ENCODE measurements around the gene MAP2K6.

MAP2K6 gene

DNA sequence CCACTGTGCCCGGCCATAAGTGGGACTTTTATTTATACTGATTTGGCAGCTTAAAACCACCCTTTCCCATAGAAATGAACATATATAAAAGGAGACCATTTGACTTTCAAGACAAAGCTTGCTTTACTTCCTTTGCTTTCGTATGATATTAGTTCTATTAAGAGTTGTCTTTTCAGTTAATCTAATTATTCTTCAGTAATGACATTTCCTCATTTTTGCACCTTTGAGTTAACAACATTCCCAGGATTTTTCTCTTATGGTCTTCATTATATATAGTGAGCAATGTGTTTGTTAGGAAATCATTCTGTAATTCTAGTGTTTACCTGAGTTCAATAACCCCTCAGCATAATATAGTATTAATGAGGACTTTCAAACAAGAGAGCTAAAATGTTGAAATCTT lies 173.8 kb downstream of the MAP2K6 start:
- no peak for DNase-seq

DNA sequence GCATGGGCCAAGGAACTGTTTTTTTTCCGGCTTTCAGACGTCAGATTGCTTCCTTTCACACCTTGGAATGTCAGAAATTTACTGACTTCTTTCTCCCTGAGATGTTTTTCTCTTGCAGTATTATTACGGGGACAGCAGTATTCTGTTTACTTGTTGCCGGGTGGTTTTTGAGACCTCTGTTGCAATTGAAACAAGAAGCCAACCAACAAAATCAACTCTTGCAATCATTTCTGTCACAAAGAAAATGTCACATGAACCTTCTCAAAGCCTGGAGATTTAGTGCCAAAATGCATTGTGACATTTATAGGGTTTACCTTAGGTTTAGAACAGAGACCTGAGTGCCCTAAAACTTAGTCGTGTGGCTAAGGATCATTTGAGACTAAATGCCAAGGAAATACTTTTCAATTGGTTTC lies 174.3 kb downstream of the MAP2K6 start:
- no peak for DNase-seq

GRCh38 chr17:69590671-69591070 lies 176.2 kb downstream of the MAP2K6 start:
- no peak for DNase-seq

DNA sequence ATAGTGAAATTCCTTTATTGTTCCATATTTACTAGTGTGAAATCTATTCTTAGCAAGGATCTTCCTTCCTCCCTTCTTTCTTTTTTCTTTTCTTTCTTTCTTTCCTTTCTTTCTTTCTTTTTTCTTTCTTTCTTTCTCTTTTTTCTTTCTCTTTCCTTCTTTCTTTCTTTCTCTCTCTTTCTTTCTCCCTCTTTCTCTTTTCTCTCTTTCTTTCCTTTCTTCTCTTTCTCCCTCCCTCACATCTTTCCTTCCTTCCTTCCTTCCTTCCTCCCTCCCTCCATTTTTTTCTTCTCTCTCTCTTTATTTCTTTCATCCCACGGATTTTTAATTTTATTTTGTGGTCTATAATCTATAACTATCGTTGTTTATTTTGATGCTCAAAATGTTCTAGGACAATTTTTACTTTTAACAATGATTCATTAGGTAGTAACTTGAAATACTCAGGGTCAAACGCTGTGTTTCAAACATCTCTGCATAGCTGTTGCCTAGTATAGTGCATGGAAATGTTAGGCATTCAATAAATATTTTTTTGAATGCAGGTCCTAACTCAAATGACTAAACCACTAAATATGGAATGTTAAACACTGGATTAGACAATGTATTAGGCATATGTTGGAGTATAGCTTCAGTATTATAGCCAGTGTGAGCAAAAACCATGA lies 178.3 kb downstream of the MAP2K6 start:
- DNase-seq: no peak

DNA sequence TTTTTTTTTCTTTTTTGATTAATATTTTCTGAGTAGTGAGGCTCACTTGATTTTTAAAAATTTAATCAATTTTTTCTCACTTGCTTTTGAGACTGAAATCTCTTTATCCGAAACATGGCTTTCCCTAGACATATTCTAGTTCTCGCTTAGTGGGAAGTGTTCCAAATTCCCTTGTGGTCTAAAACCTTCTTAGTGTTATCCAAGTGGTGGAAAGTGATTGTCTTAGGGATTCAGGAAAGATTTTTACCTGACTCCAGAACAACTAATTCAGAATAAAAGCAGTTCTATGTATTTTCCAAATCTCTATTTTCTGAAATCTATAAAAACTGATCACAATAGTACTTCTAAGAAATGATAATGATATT lies 178.8 kb downstream of the MAP2K6 start:
- DNase-seq: no peak

- no peak for DNase-seq
Measured at GRCh38 chr17:69593716-69594115, 179.2 kb downstream of the MAP2K6 start.

- no peak for DNase-seq
Measured at GRCh38 chr17:69594641-69595040, 180.1 kb downstream of the MAP2K6 start.

- no peak for DNase-seq
Measured at GRCh38 chr17:69596141-69596540, 181.6 kb downstream of the MAP2K6 start.

DNA sequence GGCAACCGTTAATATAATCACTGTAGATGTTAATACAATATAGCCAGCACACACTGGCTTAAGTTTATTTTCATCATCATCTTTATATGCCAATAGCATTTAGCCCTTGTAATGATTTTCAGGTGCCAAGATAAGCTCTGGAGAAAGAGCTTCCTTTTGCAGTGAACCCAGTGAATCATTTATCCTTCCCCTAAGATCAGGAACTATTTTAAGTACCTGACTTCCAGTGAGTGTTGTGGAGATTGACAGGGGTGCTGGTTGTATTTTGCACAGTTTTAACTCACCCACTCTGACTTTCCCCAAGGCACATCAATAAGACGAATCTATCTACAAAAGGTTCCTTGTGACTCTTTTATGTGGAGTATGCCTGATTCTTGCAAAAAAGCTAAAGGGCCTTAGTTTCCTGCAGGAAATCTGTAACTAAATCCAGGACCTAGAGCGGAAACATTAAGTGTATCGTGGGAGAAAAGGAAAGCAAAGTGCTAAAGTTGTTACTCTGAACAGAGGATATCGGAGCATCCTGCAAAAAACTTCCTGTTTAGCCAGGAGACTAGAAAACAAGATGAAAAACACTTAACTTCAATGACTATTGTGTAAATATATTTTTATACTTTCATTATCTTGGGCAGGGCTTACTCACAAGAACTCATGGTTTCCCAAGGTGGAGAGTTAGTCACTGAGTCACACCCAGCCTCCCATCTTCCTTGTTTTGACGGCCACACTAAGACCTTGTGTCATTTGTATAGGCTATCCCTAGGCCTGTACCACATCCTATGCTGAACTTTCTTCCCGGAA lies 183.6 kb downstream of the MAP2K6 start:
- DNase-seq: no peak

DNA sequence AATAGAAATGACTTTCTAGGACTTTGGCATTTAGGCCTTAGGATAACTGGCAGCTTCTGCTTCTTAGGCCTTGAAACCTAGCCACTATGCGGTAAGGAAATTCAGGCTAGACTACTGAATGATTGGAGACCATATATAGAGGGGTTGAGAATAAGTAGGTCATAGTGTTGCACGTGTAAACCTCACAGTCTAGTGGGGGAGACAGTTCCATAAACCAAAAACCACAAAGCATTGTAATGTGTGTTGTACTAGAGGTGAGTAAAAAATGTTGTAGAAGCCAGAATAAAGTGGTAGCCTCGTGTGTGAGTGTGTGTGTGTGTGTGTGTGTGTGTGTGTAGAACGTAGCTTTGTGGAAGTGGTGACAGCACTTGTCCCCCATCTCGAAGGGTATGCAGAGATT lies 188.5 kb downstream of the MAP2K6 start:
- no peak for DNase-seq

Data from NCI-H1092 (cell line).